Kasumi-1 (cell line): Measurements from ENCODE around the gene WDFY4.

Experiments used
- DNase-seq, 2 experiments: peaks; one replicate each; lab custom pipeline; 2025; lab: John Stamatoyannopoulos, UW

The WDFY4 gene

GRCh38 chr10:48656241-48656913 lies 28.3 kb upstream of the WDFY4 start:
- peak; percentile 91 for DNase-seq

DNA sequence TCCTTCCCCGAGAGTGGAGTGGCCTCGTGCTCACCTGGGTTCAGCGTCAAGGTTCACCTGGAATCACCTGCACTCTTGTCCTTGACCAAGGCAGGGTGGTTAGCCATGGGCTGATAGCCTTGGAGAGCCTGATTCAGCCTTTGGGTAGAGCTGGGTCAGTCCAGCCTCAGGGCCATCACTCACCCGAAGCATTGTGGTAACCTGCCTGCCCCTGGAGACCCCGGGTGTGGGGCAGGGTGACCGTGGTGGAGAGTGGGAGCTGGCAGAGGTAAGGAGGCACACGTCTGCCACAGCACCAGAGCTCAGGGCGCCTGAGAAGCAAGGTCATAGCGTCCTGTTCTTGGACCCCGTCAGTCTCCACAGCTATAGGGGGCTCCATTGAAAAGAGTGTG lies 27.8 kb upstream of the WDFY4 start:
- no peak for DNase-seq

GRCh38 chr10:48657416-48657815 lies 27.3 kb upstream of the WDFY4 start:
- peak in 1 of 2 experiments; percentile 40 for DNase-seq

DNA sequence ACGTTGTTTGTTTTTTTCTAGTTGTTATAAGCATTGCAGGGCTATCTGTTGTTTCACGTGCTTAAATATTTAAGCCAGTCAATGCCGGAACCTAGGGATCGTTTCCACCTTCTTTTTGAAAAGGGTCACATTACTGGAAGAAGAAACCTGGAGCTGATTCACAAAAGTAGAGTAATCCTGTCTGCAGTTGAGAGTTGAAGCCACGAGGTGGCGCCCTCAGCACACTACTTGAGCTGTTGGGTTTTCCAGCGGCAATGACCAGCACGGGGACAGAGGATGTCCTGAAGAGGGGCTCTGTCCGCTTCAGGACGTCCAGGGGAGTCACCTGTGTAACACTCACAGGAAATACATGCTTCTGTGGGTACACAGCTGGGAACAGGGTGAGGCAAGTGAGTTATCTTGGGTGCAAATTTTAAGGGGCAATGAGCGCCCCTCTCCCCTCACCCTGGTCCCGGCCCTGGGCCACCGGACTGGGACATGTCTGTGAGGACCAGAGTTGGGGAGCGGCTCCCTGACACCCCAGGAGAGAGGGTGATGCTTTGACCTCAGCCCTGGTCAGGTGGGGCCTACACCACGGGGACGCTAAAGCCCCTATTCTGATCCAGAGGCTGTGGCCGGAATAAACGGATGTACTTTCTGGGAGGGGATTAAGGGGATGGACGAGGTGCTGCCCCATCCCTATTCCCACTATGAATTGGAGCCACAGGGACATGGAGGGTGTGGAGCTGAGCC lies 26.3 kb upstream of the WDFY4 start:
- DNase-seq = peak; percentile 77 to 92

DNA sequence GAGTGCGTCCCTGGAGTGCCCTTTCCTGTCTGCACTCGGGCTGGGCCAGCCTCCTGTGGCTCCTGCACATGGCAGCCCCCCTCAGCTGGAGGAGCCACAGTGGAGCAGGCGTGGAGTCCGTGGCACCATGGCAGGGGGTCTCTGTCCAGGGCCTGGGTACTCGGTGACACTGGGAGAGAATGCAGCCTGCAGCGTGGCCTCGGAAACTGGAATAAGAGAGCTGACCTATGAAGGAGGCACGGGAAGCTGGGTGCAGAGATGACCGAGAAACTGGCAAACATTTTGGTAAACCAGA lies 25.8 kb upstream of the WDFY4 start:
- DNase-seq = no peak

- peak; percentile 86 to 91 for DNase-seq
Measured at GRCh38 chr10:48659790-48660189, 24.9 kb upstream of the WDFY4 start.

GRCh38 chr10:48661441-48661840 lies 23.2 kb upstream of the WDFY4 start:
- DNase-seq = no peak

DNA sequence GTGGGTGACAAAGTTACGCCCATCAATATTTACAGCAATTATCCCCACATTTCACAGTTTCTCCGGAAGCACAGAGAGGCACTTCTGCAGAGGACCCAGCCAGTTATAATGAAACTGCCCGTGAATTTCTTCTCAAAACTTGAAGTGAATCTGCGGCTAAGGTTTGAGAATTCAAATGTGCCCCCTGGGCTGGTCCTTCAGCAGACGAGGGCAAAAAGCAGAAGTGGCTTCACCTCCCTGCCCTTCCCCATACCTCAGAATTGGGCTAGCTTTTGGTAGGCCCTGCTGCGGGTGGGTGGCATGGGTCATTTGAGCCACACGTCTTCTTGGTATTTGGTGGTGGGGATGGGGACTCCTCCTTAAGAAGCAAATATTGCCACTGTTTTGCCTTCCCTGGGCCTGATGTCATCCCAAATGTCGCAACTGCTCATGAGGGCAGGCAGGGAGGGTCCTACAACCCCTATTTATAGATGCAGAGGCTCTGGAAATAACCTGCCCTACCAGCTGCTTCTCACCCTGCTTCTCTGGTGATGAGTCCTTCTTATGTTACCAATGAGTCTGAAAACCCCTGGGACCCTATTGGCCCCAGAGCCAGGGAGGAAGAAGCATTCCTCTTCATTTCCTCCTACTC lies 16.6 kb upstream of the WDFY4 start:
- DNase-seq = peak; percentile 63 to 77

- DNase-seq = no peak
Measured at GRCh38 chr10:48670978-48671913, 13.4 kb upstream of the WDFY4 start.

DNA sequence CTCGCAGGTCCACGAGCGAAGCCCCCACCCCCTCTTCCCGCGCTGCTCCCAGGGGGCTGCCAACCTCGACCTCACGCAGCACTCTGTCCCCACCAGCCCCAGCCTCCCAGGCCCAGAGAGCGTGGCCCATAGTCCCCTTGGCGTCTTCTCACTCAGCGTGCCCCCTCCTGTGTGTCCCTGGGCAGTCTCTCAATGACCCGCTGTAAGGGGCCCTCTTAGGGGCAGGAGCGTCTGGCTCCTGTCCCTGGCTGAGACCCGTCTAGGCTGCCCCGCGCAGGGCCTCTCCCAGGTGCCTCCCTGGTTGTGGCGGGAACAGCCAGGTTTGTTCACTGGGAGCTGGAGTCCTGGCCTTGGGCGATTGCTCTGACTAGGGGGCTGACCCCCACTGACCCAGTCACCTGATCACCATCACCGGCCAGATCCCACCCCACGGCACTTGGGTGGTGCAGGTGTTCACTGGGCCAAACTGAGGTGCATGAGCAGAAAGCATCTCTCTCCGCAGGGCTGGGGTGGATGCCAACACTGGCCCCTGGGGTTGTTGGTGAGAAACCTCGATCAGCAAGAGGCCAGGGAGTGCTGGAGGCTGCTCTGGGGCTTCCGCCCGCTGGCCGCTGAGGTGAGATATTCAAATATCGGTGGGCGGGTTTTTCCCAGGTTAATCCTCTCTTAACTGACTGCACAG lies 12.6 kb upstream of the WDFY4 start:
- DNase-seq = no peak

DNA sequence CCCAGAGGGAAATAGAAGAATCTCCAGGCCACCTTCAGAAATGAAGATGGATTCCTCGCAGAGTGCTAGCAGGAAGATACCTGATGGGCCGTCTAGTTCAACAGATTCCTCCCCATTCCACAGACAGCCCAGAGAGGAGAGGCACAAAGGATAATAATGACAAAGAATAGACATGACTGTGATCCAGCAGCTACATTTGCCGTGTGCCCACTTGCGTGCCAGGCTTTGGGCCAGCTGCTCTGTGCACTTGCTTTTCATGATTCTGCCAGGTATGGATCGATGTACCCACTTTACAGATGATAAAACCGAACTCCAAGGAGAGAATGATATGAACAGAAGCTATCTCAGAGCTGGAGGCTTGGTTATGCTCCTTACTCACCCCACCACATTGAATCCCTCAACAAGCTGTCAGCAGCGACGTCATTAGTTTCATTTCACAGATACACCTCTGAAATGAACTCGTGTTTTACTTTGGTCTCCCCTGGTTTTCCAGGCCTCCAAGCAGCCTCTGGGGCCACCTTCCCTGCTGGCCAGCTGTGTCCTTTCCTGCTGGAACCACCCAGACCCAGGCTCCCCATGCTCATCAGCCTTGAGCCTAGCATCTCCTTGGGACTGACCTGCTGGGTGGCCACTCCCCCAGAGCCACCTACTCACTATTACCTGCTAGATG lies 11.9 kb upstream of the WDFY4 start:
- DNase-seq = no peak

- no peak for DNase-seq
Measured at GRCh38 chr10:48677625-48678024, 7.0 kb upstream of the WDFY4 start.

- DNase-seq = no peak
Measured at GRCh38 chr10:48678041-48678440, 6.6 kb upstream of the WDFY4 start.

DNA sequence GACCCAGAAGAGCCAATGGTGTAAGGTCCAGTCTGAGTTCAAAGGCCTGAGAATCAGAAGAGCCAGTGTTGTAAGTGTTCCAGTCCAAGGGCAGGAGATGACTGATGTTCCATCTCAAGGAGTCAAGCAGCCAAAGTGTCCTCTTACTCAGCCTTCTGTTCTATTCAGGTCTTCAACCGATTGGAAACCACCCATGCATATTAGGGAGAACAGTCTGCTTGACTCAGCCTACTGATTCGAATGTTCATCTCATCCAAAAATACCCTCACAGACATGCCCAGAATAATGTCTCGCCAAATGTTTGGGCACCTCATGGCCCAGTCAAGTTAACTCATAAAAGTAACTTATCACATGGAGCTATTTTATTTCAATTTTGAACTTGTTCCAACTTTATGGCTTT lies 2.9 kb upstream of the WDFY4 start:
- DNase-seq = no peak

GRCh38 chr10:48682265-48682664 lies 2.4 kb upstream of the WDFY4 start:
- no peak for DNase-seq

- DNase-seq = no peak
Measured at GRCh38 chr10:48683424-48683823, 1.2 kb upstream of the WDFY4 start.

GRCh38 chr10:48683868-48684267 lies 805 bp upstream of the WDFY4 start:
- DNase-seq = no peak

GRCh38 chr10:48684463-48684791 lies 246 bp upstream of the WDFY4 start:
- DNase-seq = no peak

DNA sequence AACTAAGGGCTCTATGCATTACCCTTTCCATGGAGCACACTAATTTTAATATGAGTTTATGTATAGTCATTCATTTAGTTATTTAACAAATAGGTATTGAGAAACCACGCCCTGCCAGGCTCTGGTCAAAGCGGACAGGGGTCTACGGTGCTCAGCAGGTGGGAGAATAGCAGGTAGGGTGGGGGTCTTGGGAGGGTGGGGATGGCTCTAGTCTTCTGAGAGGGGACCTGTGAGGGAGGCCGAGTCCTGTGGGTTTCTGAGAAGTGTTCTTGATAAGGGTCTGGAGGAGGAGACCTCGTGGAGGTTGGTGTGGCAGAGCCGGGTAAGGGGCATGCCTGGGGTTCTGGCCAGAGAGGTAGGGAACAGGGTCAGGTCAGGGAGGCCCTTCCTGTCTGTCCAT lies 1.1 kb downstream of the WDFY4 start:
- DNase-seq = no peak

GRCh38 chr10:48690791-48691660 lies 6.4 kb downstream of the WDFY4 start:
- DNase-seq = no peak
